Measurements from ENCODE around the gene FTO. TPM values are rescaled to one million over a fixed set of nuclear protein-coding genes. Genes with fewer than 3 reads are reported as not detected.

Gene FTO
- total and polyA plus RNA-seq, 2 of the 8 experiments (the other 6 are each of a cell fraction or from before 2014, with no cell fraction given), result 34.5 to 59.8 TPM

GRCh38 chr16:54093281-54093680 lies 389.3 kb downstream of the FTO start:
- no peak overlapping the region for H2BK15ac ChIP-seq (ENCODE audit: low read length)
- H3K4me1 ChIP-seq (replicated peaks in 1 of 4; ENCODE audit: control insufficient read depth in 3 of 4, insufficient read depth in 4 of 4, low read length in 3 of 4), result no peaks in the 10 kb centered on the region
- no peak overlapping the region for H2AFZ ChIP-seq (ENCODE audit: low read length)
- H3K79me1 ChIP-seq (ENCODE audit: low read depth, low read length), result no peaks in the 10 kb centered on the region
- whole genome bisulfite sequencing, 2 experiments (ENCODE audit: extremely low coverage in 1 of 2, insufficient coverage in 1 of 2, insufficient read length in 1 of 2, insufficient replicate concordance in 2 of 2, low coverage in 1 of 2, low lambda C conversion rate in 2 of 2, missing lambda C conversion rate in 1 of 2), result 91% methylated on average over 13 of the region's 13 CpGs; no CpG with 5 or more reads in 1 of the 2 experiments
- no peak overlapping the region for H2BK20ac ChIP-seq (ENCODE audit: low read length)
- H3K36me3 ChIP-seq (ENCODE audit: control insufficient read depth in 2 of 4, insufficient read depth in 4 of 4, low read length in 3 of 4), result no peaks in the 10 kb centered on the region
- no peaks in the 10 kb centered on the region for H4K20me1 ChIP-seq (replicated peaks in 1 of 2; ENCODE audit: control insufficient read depth in 1 of 2, insufficient read depth in 2 of 2, low read length in 2 of 2)
- H3K27ac ChIP-seq (ENCODE audit: low read depth, low read length), result no peak overlapping the region
- H2BK5ac ChIP-seq (ENCODE audit: low read depth, low read length), result no peak overlapping the region
- H3K4me2 ChIP-seq (ENCODE audit: insufficient read depth in 1 of 2, low read depth in 2 of 2, low read length in 2 of 2), result no peak overlapping the region
- no peak overlapping the region for H2BK120ac ChIP-seq (replicated peaks; ENCODE audit: low read depth, low read length)
- FAIRE-seq (no peak), DNase-seq (ENCODE audit: low read depth in 1 of 2, low spot score in 2 of 2) (no peak)
- no peak overlapping the region for H3K23ac ChIP-seq (ENCODE audit: insufficient read length)
- no peak overlapping the region for H4K8ac ChIP-seq (ENCODE audit: extremely low read depth, insufficient read depth, low read length)
- H4K5ac ChIP-seq (ENCODE audit: insufficient read length, low read depth, low read length), result no peak overlapping the region
- H3K9me3 ChIP-seq (ENCODE audit: insufficient read depth in 2 of 2, low read depth in 1 of 2, low read length in 1 of 2), result no peaks in the 10 kb centered on the region
- H3K4ac ChIP-seq (replicated peaks; ENCODE audit: insufficient read length, low read depth, low read length), result no peak overlapping the region
- no peaks in the 10 kb centered on the region for H3K79me2 ChIP-seq (ENCODE audit: control insufficient read depth in 1 of 2, insufficient read depth in 2 of 2, low read length in 2 of 2)
- ChIA-PET CTCF (ENCODE audit: partially characterized antibody) (no interaction called here), POLR2A (ENCODE audit: partially characterized antibody) (no interaction called here)
- no peak overlapping the region for H3K14ac ChIP-seq (ENCODE audit: insufficient read length)
- no peak overlapping the region for H2AK5ac ChIP-seq (ENCODE audit: low read depth, low read length)
- no peak overlapping the region for H2BK12ac ChIP-seq (ENCODE audit: low read depth, low read length)
- H3K9ac ChIP-seq (replicated peaks in 1 of 4; ENCODE audit: extremely low read depth in 1 of 4, low read depth in 3 of 4, low read length in 3 of 4), result no peak overlapping the region
- H3K4me3 ChIP-seq (ENCODE audit: extremely low read depth in 1 of 4, insufficient read depth in 2 of 4, low read depth in 3 of 4, low read length in 4 of 4), result no peak overlapping the region
- no peaks in the 10 kb centered on the region for H3K27me3 ChIP-seq (replicated peaks in 1 of 4; ENCODE audit: control insufficient read depth in 3 of 4, extremely low read depth in 1 of 4, insufficient read depth in 3 of 4, low read length in 3 of 4)
- no peak overlapping the region for H4K91ac ChIP-seq (replicated peaks; ENCODE audit: insufficient read length, low read length)
- H3K23me2 ChIP-seq (ENCODE audit: low read depth, low read length), result no peaks in the 10 kb centered on the region
- no peak overlapping the region for H3K56ac ChIP-seq (replicated peaks; ENCODE audit: insufficient read length, low read depth, low read length)
- no peak overlapping the region for H3K18ac ChIP-seq (ENCODE audit: extremely low read depth, low read length)
- no peak for TF ChIP-seq CEBPB (IDR thresholded peaks at IDR 0.05; ENCODE audit: low read depth, low read length)
- TF ChIP-seq SIN3A (conservative IDR thresholded peaks at IDR 0.05 in 1 of 2, IDR thresholded peaks at IDR 0.05 in 1 of 2; ENCODE audit: low read depth in 1 of 2, low read length in 2 of 2), result no peak
- no peak for TF ChIP-seq GTF2F1 (IDR thresholded peaks at IDR 0.05; ENCODE audit: borderline replicate concordance, low read depth, low read length)
- no peak for TF ChIP-seq SIX5 (IDR thresholded peaks at IDR 0.05; ENCODE audit: low read depth, low read length)
- no peak for TF ChIP-seq EP300 (IDR thresholded peaks at IDR 0.05; ENCODE audit: borderline replicate concordance in 1 of 2, low read depth in 2 of 2, low read length in 2 of 2)
- no peak for TF ChIP-seq POU5F1 (IDR thresholded peaks at IDR 0.05; ENCODE audit: low read depth, low read length)
- TF ChIP-seq GABPA (IDR thresholded peaks at IDR 0.05; ENCODE audit: borderline replicate concordance, insufficient read depth, low read length), result no peak
- TF ChIP-seq MAFK (IDR thresholded peaks at IDR 0.05; ENCODE audit: low read depth, low read length), result no peak
- TF ChIP-seq RFX5 (IDR thresholded peaks at IDR 0.05; ENCODE audit: borderline replicate concordance, low read depth, low read length), result no peak
- TF ChIP-seq EZH2 (IDR thresholded peaks at IDR 0.05; ENCODE audit: low read depth, low read length, severe bottlenecking), result no peak

Data from H1 (cell line).